T-cell (primary cell): ENCODE results near the gene SERTAD4. TPM values are rescaled to one million over a fixed set of nuclear protein-coding genes. Genes with fewer than 3 reads are reported as not detected.

ENCODE experiments used
- ATAC-seq, 4 experiments: fragments of 200-7000 bp in 3 of 4; fragments of 150-1000 bp in 1 of 4; cut with Tn5 transposase; replicated peaks in 1 of 4; 1 replicate in 3 of 4; 2 replicates in 1 of 4; pipeline ENCODE4 v1.10.0; 2021; ENCODE audit warnings: moderate library complexity in 3 of 4, mild to moderate bottlenecking in 2 of 4, moderate number of reproducible peaks in 1 of 4
- CTCF ChIA-PET, 2 donors: fragments of 300-600 bp; sonication (Branson Sonifier 250); formaldehyde crosslinking; loops; one replicate each; lab custom pipeline; 2022; ENCODE audit warnings: antibody characterized with exemption in 2 of 2; lab: Charles Lee
- POLR2A ChIA-PET, 2 donors: fragments of 300-600 bp; sonication (Branson Sonifier 250); formaldehyde crosslinking; loops; one replicate each; lab custom pipeline; 2022; ENCODE audit warnings: antibody characterized with exemption in 2 of 2; lab: Charles Lee
- DNase-seq, 35 experiments: peaks; one replicate each; pipeline versions ENCODE4 v3.0.0 to v3.0.0-alpha.2; 2013 to 2023
- H3K27ac ChIP-seq: one replicate; pipeline ENCODE4 v1.5.1; 2013; ENCODE audit warnings: low read length
- H3K27me3 ChIP-seq, 2 experiments: replicated peaks in 1 of 2; 1 replicate in 1 of 2; 2 replicates in 1 of 2; pipeline versions ENCODE4 v1.6.1 to v1.7.0; 2013; ENCODE audit warnings: low read length in 1 of 2, mixed read lengths in 1 of 2; ENCODE audit not compliant: control insufficient read depth in 2 of 2, insufficient read depth in 2 of 2; ENCODE audit errors: extremely low read depth in 1 of 2
- H3K36me3 ChIP-seq, 2 donors: 1 replicate in 1 of 2; 2 replicates in 1 of 2; pipeline versions ENCODE4 v1.6.1 to v1.7.0; 2013; ENCODE audit warnings: low read length in 1 of 2; ENCODE audit not compliant: control insufficient read depth in 2 of 2, insufficient read depth in 1 of 2; ENCODE audit errors: extremely low read depth in 1 of 2
- H3K4me1 ChIP-seq, 2 experiments: 1 replicate in 1 of 2; 2 replicates in 1 of 2; pipeline versions ENCODE4 v1.6.1 to v1.7.0; 2013; ENCODE audit warnings: low read length in 2 of 2, mixed read lengths in 1 of 2; ENCODE audit not compliant: insufficient read depth in 2 of 2, control insufficient read depth in 1 of 2; ENCODE audit errors: extremely low read depth in 1 of 2
- H3K4me3 ChIP-seq, 2 donors: 1 replicate in 1 of 2; 2 replicates in 1 of 2; pipeline versions ENCODE4 v1.5.1 to v1.7.0; 2013; ENCODE audit warnings: mild to moderate bottlenecking in 2 of 2, low read length in 1 of 2, moderate library complexity in 1 of 2; ENCODE audit not compliant: control insufficient read depth in 1 of 2; ENCODE audit errors: extremely low read depth in 1 of 2
- H3K9me3 ChIP-seq: 2 replicates; pipeline ENCODE4 v1.7.0; 2013
- H3K27ac Mint-ChIP-seq, 2 donors: one replicate each; pipeline ENCODE4 v1.8.0; 2020 to 2021; ENCODE audit warnings: mild to moderate bottlenecking in 2 of 2, mixed read lengths in 2 of 2
- H3K27me3 Mint-ChIP-seq, 2 donors: one replicate each; pipeline ENCODE4 v1.8.0; 2021 to 2022; ENCODE audit warnings: mixed read lengths in 2 of 2
- H3K36me3 Mint-ChIP-seq: one replicate; pipeline ENCODE4 v1.8.0; 2021; ENCODE audit warnings: mixed read lengths
- H3K4me1 Mint-ChIP-seq, 3 donors: one replicate each; pipeline ENCODE4 v1.8.0; 2020 to 2022; ENCODE audit warnings: mixed read lengths in 3 of 3, mild to moderate bottlenecking in 1 of 3
- H3K4me3 Mint-ChIP-seq, 3 donors: one replicate each; pipeline ENCODE4 v1.8.0; 2020 to 2022; ENCODE audit warnings: mild to moderate bottlenecking in 3 of 3, mixed read lengths in 3 of 3, moderate library complexity in 3 of 3
- H3K9me3 Mint-ChIP-seq, 3 donors: one replicate each; pipeline ENCODE4 v1.8.0; 2020 to 2022; ENCODE audit warnings: mixed read lengths in 3 of 3
- WGBS: methylation state at CpG from one replicate; pipeline ENCODE4 v1.1.5; 2013; ENCODE audit warnings: missing lambda C conversion rate; ENCODE audit not compliant: insufficient coverage; 5-methylcytosine and 5-hydroxymethylcytosine counted together
- total RNA-seq, 35 experiments: library from RNA in 6 of 35; stranded (reverse) in 6 of 35; fragments of 120-200 nt in 1 of 35; gene quantifications; one replicate each; pipeline versions ENCODE4 v1.2.1 to v1.2.4 and lab custom pipeline; 2013 to 2026

The SERTAD4 gene
- total RNA-seq, 5 donors from 2014 or later (not counting 1 experiment from before 2014, with no cell fraction given) = not detected

GRCh38 chr1:210231846-210232510 lies 618 bp upstream of the SERTAD4 start:
- H3K4me3 ChIP-seq = no peak overlapping the region
- Mint-ChIP-seq H3K36me3 (no peaks in the 10 kb centered on the region), H3K4me1 (peaks cover 6 to 13% (median 11%) of the 10 kb centered on the region in 3 donors), H3K9me3 (no peaks in the 10 kb centered on the region), H3K27me3 (peaks cover 41 to 48% of the 10 kb centered on the region in 2 donors), H3K4me3 (peak overlapping the region; percentile 29 to 74 (median 43)), H3K27ac (no peak overlapping the region)
- DNase-seq (no peak), ATAC-seq (no peak)
- H3K27ac ChIP-seq = no peak overlapping the region
- H3K9me3 ChIP-seq = no peaks in the 10 kb centered on the region
- ChIA-PET CTCF (no interaction called here), POLR2A (no interaction called here)
- H3K4me1 ChIP-seq = peaks cover 2 to 18% of the 10 kb centered on the region in 2 experiments
- no peaks in the 10 kb centered on the region for H3K36me3 ChIP-seq
- no CpG with 5 or more reads among the region's 20 CpGs for WGBS
- peaks cover 12 to 35% of the 10 kb centered on the region in 2 experiments for H3K27me3 ChIP-seq

GRCh38 chr1:210233216-210233494 lies 559 bp downstream of the SERTAD4 start:
- H3K36me3 Mint-ChIP-seq = no peaks in the 10 kb centered on the region
- Histone ChIP-seq H3K36me3 (no peaks in the 10 kb centered on the region), H3K4me1 (peaks cover 2 to 18% of the 10 kb centered on the region in 2 experiments), H3K9me3 (no peaks in the 10 kb centered on the region), H3K27ac (no peak overlapping the region), H3K4me3 (peak overlapping the region; percentile 21 to 60), H3K27me3 (peaks cover 10 to 39% of the 10 kb centered on the region in 2 experiments)
- H3K9me3 Mint-ChIP-seq = no peaks in the 10 kb centered on the region
- WGBS = 2% methylated on average over 22 of the region's 26 CpGs
- H3K27me3 Mint-ChIP-seq = peaks cover 48 to 57% of the 10 kb centered on the region in 2 donors
- peak overlapping the region in 2 of 3 donors; percentile 37 to 50 for H3K4me3 Mint-ChIP-seq
- ATAC-seq (peak in 1 of 4 experiments; percentile 27), DNase-seq (no peak)
- H3K27ac Mint-ChIP-seq = no peak overlapping the region
- peaks cover 6 to 13% (median 11%) of the 10 kb centered on the region in 3 donors for H3K4me1 Mint-ChIP-seq
- POLR2A ChIA-PET = interaction anchor here in 1 of 2 donors (0.7 kb wide), 1 partner anchor 294 kb away, joined by 5 read pairs; no protein-coding TSS in a partner anchor
- CTCF ChIA-PET = no interaction called here

DNA sequence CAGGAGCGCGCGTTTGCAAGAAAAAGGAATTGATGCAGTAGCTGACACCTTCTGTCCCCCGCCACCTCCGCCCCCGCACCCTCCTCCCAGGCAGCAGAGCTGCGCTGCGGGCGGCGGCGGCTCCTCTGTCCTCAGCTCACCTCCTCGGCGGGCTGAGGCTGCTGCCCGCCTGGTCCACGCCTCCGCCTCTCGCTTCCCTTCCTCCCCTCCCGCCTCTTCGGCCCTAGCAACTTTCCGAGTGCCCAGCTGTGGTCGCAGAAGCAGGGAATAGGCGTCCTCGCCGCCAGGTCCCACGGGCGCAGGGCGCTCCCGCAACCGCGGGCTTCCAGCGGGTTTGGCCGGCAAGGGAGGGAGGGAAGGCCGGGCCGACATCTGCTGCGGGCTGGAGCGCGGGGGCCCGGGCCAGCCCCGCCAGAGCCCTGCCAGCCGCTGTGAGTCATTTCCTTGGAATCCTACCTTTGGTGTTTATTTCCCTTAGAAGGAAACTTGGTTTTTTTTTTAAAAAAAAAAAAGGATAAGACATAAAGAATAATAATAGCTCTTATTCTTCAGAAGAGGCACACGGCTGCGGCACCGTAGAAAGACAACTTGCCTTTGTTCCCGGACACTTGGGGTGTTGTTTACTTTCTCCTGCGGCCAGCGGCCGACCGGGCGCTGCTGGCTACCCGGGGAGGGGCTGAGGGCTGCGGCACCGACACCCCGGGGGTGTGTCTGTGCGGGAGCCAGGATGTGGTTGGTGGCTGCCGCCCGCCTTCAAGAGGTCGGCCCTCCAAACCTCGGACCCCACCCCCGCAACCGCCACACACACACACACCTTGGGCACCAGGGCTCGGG lies 1.1 kb downstream of the SERTAD4 start:
- under 1% methylated on average over 35 of the region's 61 CpGs for WGBS
- Mint-ChIP-seq H3K4me1 (peaks cover 6 to 13% (median 11%) of the 10 kb centered on the region in 3 donors), H3K27ac (no peak overlapping the region), H3K36me3 (no peaks in the 10 kb centered on the region), H3K4me3 (peak overlapping the region in 2 of 3 donors; percentile 37 to 50), H3K9me3 (no peaks in the 10 kb centered on the region), H3K27me3 (peaks cover 48 to 57% of the 10 kb centered on the region in 2 donors)
- ATAC-seq (peak in 2 of 4 experiments; percentile 19 to 38), DNase-seq (no peak)
- peaks cover 2 to 18% of the 10 kb centered on the region in 2 experiments for H3K4me1 ChIP-seq
- H3K4me3 ChIP-seq = peak overlapping the region; percentile 21 to 61
- CTCF ChIA-PET = no interaction called here
- peaks cover 10 to 39% of the 10 kb centered on the region in 2 experiments for H3K27me3 ChIP-seq
- H3K36me3 ChIP-seq = no peaks in the 10 kb centered on the region
- H3K9me3 ChIP-seq = no peaks in the 10 kb centered on the region
- POLR2A ChIA-PET = interaction anchor here in 1 of 2 donors (0.7 kb wide), 1 partner anchor 295 kb away, joined by 5 read pairs; no protein-coding TSS in a partner anchor
- no peak overlapping the region for H3K27ac ChIP-seq

- WGBS = no CpG with 5 or more reads among the region's 10 CpGs
- POLR2A ChIA-PET = no interaction called here
- no peaks in the 10 kb centered on the region for H3K36me3 ChIP-seq
- ATAC-seq (no peak), DNase-seq (no peak)
- CTCF ChIA-PET = interaction anchor here in 1 of 2 donors (0.6 kb wide), 1 partner anchor 78 kb away, joined by 3 read pairs; no protein-coding TSS in a partner anchor
- H3K36me3 Mint-ChIP-seq = no peaks in the 10 kb centered on the region
- H3K27ac ChIP-seq = no peak overlapping the region
- H3K4me3 Mint-ChIP-seq = peak overlapping the region in 2 of 3 donors; percentile 21 to 50
- H3K4me1 ChIP-seq = peaks cover 2 to 18% of the 10 kb centered on the region in 2 experiments
- H3K27me3 Mint-ChIP-seq = peaks cover 48 to 60% of the 10 kb centered on the region in 2 donors
- peaks cover 7 to 37% of the 10 kb centered on the region in 2 experiments for H3K27me3 ChIP-seq
- H3K4me3 ChIP-seq = peak overlapping the region in 1 of 2 donors; percentile 61
- no peaks in the 10 kb centered on the region for H3K9me3 Mint-ChIP-seq
- no peaks in the 10 kb centered on the region for H3K9me3 ChIP-seq
- H3K4me1 Mint-ChIP-seq = peaks cover 6 to 13% (median 11%) of the 10 kb centered on the region in 3 donors
- H3K27ac Mint-ChIP-seq = no peak overlapping the region
Observed at GRCh38 chr1:210234329-210234757, 1.7 kb downstream of the SERTAD4 start.

GRCh38 chr1:210235363-210236053 lies 2.9 kb downstream of the SERTAD4 start:
- H3K9me3 ChIP-seq = no peaks in the 10 kb centered on the region
- ChIA-PET CTCF (no interaction called here), POLR2A (no interaction called here)
- H3K4me1 Mint-ChIP-seq = peaks cover 6 to 13% (median 11%) of the 10 kb centered on the region in 3 donors
- H3K36me3 Mint-ChIP-seq = no peaks in the 10 kb centered on the region
- ATAC-seq = no peak
- H3K4me3 ChIP-seq = no peak overlapping the region
- H3K4me1 ChIP-seq = peaks cover 2 to 18% of the 10 kb centered on the region in 2 experiments
- no peaks in the 10 kb centered on the region for H3K9me3 Mint-ChIP-seq
- 100% methylated on average over 1 of the region's 3 CpGs for WGBS
- H3K27ac Mint-ChIP-seq = no peak overlapping the region
- peaks cover 6 to 36% of the 10 kb centered on the region in 2 experiments for H3K27me3 ChIP-seq
- no peak for DNase-seq
- peaks cover 52 to 64% of the 10 kb centered on the region in 2 donors for H3K27me3 Mint-ChIP-seq
- H3K36me3 ChIP-seq = no peaks in the 10 kb centered on the region
- no peak overlapping the region for H3K27ac ChIP-seq
- no peak overlapping the region for H3K4me3 Mint-ChIP-seq

GRCh38 chr1:210236386-210236839 lies 3.8 kb downstream of the SERTAD4 start:
- H3K9me3 Mint-ChIP-seq = no peaks in the 10 kb centered on the region
- ChIA-PET CTCF (no interaction called here), POLR2A (no interaction called here)
- DNase-seq (no peak), ATAC-seq (no peak)
- no peaks in the 10 kb centered on the region for H3K36me3 Mint-ChIP-seq
- Histone ChIP-seq H3K4me3 (no peak overlapping the region), H3K36me3 (no peaks in the 10 kb centered on the region), H3K27me3 (peaks cover 7 to 39% of the 10 kb centered on the region in 2 experiments), H3K4me1 (peaks cover 2 to 18% of the 10 kb centered on the region in 2 experiments), H3K9me3 (no peaks in the 10 kb centered on the region), H3K27ac (no peak overlapping the region)
- H3K4me3 Mint-ChIP-seq = no peak overlapping the region
- WGBS = no CpG with 5 or more reads among the region's 4 CpGs
- peaks cover 54 to 66% of the 10 kb centered on the region in 2 donors for H3K27me3 Mint-ChIP-seq
- no peak overlapping the region for H3K27ac Mint-ChIP-seq
- peaks cover 6 to 13% (median 11%) of the 10 kb centered on the region in 3 donors for H3K4me1 Mint-ChIP-seq
